IMR-90 (cell line): ENCODE measurements around the gene DDX41. TPM values are rescaled to one million over a fixed set of nuclear protein-coding genes. Genes with fewer than 3 reads are reported as not detected.

Experiments
- ATAC-seq: fragments of 200-7000 bp; cut with Tn5 transposase; 2 replicates; pipeline ENCODE4 v1.9.1; 2020; ENCODE audit warnings: low read depth, mild to moderate bottlenecking, moderate library complexity
- BruUV-seq: library from RNA; stranded (reverse); fragments of 400-500 nt; replicated peaks from 2 replicates; lab custom pipeline; 2021; lab: Mats Ljungman, UMichigan
- CTCF ChIA-PET: fragments of 300-600 bp; formaldehyde crosslinking; extraction: SDS; loops from one replicate; lab custom pipeline; 2021; ENCODE audit warnings: antibody characterized with exemption; lab: Yijun Ruan, JAX
- POLR2A ChIA-PET: fragments of 300-600 bp; sonication (Branson Sonifier 250); formaldehyde crosslinking; loops from one replicate; lab custom pipeline; 2022; ENCODE audit warnings: antibody characterized with exemption; ENCODE audit not compliant: unreplicated experiment; lab: Charles Lee
- DNase-seq: peaks from one replicate; pipeline ENCODE4 v3.0.0; 2013
- H2AFZ ChIP-seq: replicated peaks from 2 replicates; pipeline ENCODE3; 2013; ENCODE audit warnings: low read length, mild to moderate bottlenecking; ENCODE audit not compliant: poor library complexity
- H2AK5ac ChIP-seq: 2 replicates; pipeline ENCODE4 v1.6.1; 2013; ENCODE audit warnings: low read depth, low read length, inconsistent platforms
- H2AK9ac ChIP-seq: replicated peaks from 2 replicates; pipeline ENCODE3; 2013; ENCODE audit warnings: mild to moderate bottlenecking, low read depth, low read length, moderate library complexity; ENCODE audit not compliant: poor library complexity
- H2BK120ac ChIP-seq: 2 replicates; pipeline ENCODE4 v1.6.1; 2013; ENCODE audit warnings: low read depth, low read length, inconsistent platforms
- H2BK15ac ChIP-seq: 3 replicates; pipeline ENCODE4 v1.6.1; 2013; ENCODE audit warnings: low read depth, low read length, inconsistent platforms
- H2BK20ac ChIP-seq: 2 replicates; pipeline ENCODE4 v1.6.1; 2013; ENCODE audit warnings: low read depth, mild to moderate bottlenecking, inconsistent platforms, low read length, moderate library complexity
- H2BK5ac ChIP-seq: 2 replicates; pipeline ENCODE4 v1.6.1; 2013; ENCODE audit warnings: mild to moderate bottlenecking, low read depth, low read length, inconsistent platforms; ENCODE audit not compliant: poor library complexity, severe bottlenecking
- H3K14ac ChIP-seq: replicated peaks from 2 replicates; pipeline ENCODE4 v1.6.1; 2013; ENCODE audit warnings: low read depth, low read length, inconsistent platforms
- H3K18ac ChIP-seq: 2 replicates; pipeline ENCODE4 v1.6.1; 2013; ENCODE audit warnings: low read depth, low read length, control low read depth
- H3K23ac ChIP-seq: 2 replicates; pipeline ENCODE4 v1.6.1; 2013; ENCODE audit warnings: low read depth, low read length, inconsistent platforms
- H3K27ac ChIP-seq: 2 replicates; pipeline ENCODE4 v1.5.1; 2013; ENCODE audit warnings: mild to moderate bottlenecking, control low read depth, low read length; ENCODE audit not compliant: insufficient read depth
- H3K27me3 ChIP-seq: 2 replicates; pipeline ENCODE4 v1.6.1; 2013; ENCODE audit warnings: low read length; ENCODE audit not compliant: control insufficient read depth, insufficient read depth
- H3K36me3 ChIP-seq: 2 replicates; pipeline ENCODE4 v1.6.1; 2013; ENCODE audit warnings: low read length, mixed read lengths; ENCODE audit not compliant: control insufficient read depth, insufficient read depth
- H3K4ac ChIP-seq: 2 replicates; pipeline ENCODE4 v1.6.1; 2013; ENCODE audit warnings: low read depth, low read length, inconsistent platforms
- H3K4me1 ChIP-seq: 2 replicates; pipeline ENCODE4 v1.6.1; 2013; ENCODE audit warnings: low read length, mixed read lengths; ENCODE audit not compliant: control insufficient read depth, insufficient read depth
- H3K4me2 ChIP-seq: 2 replicates; pipeline ENCODE4 v1.6.1; 2013; ENCODE audit warnings: low read depth, mild to moderate bottlenecking, control low read depth, low read length, moderate library complexity
- H3K4me3 ChIP-seq: 2 replicates; pipeline ENCODE4 v1.5.1; 2013; ENCODE audit warnings: low read depth, mild to moderate bottlenecking, control low read depth, low read length, moderate library complexity; ENCODE audit not compliant: insufficient read depth
- H3K56ac ChIP-seq: 2 replicates; pipeline ENCODE4 v1.6.1; 2013; ENCODE audit warnings: low read length, inconsistent platforms; ENCODE audit not compliant: insufficient read depth; ENCODE audit errors: extremely low read depth
- H3K79me1 ChIP-seq, 2 experiments: 2 replicates each; pipeline ENCODE4 v1.6.1; 2013; ENCODE audit warnings: low read length in 2 of 2, inconsistent platforms in 1 of 2, low read depth in 1 of 2
- H3K9ac ChIP-seq: 2 replicates; pipeline ENCODE4 v1.6.1; 2013; ENCODE audit warnings: low read depth, low read length, control low read depth
- H3K9me1 ChIP-seq: 2 replicates; pipeline ENCODE4 v1.6.1; 2013; ENCODE audit warnings: low read length, inconsistent platforms; ENCODE audit not compliant: insufficient read depth
- H3K9me3 ChIP-seq: 2 replicates; pipeline ENCODE4 v1.6.1; 2013; ENCODE audit warnings: low read length; ENCODE audit not compliant: control insufficient read depth, insufficient read depth
- H4K20me1 ChIP-seq: 2 replicates; pipeline ENCODE4 v1.6.1; 2013; ENCODE audit warnings: low read length, inconsistent platforms; ENCODE audit not compliant: insufficient read depth
- H4K5ac ChIP-seq: 2 replicates; pipeline ENCODE4 v1.6.1; 2013; ENCODE audit warnings: mild to moderate bottlenecking, low read depth, low read length, control low read depth
- H4K8ac ChIP-seq, 2 experiments: 2 replicates each; pipeline ENCODE4 v1.6.1; 2013; ENCODE audit warnings: low read depth in 2 of 2, low read length in 2 of 2, control low read depth in 1 of 2, inconsistent platforms in 1 of 2
- H4K91ac ChIP-seq: 2 replicates; pipeline ENCODE4 v1.6.1; 2013; ENCODE audit warnings: low read depth, low read length, inconsistent platforms; ENCODE audit not compliant: insufficient read depth
- BHLHE40 ChIP-seq: fragments of 150-350 bp; IDR thresholded peaks from 2 replicates; pipeline ENCODE4 v1.6.1; 2016; ENCODE audit warnings: mild to moderate bottlenecking, low read depth, low read length
- CEBPB ChIP-seq: IDR thresholded peaks from 2 replicates; pipeline ENCODE4 v1.6.1; 2012; ENCODE audit warnings: low read depth, low read length, improper control_type of control experiment
- CHD1 ChIP-seq: IDR thresholded peaks from 2 replicates; pipeline ENCODE4 v1.6.1; 2012; ENCODE audit warnings: low read depth, low read length, improper control_type of control experiment
- FOS ChIP-seq: fragments of 150-350 bp; IDR thresholded peaks from 2 replicates; pipeline ENCODE4 v1.6.1; 2016; ENCODE audit warnings: low read depth, low read length
- MAFK ChIP-seq: IDR thresholded peaks from 2 replicates; pipeline ENCODE4 v1.6.1; 2012; ENCODE audit warnings: low read depth, low read length, improper control_type of control experiment
- MAZ ChIP-seq: IDR thresholded peaks from 2 replicates; pipeline ENCODE4 v1.6.1; 2012; ENCODE audit warnings: low read depth, mild to moderate bottlenecking, low read length, improper control_type of control experiment, moderate library complexity, borderline replicate concordance
- MXI1 ChIP-seq: IDR thresholded peaks from 2 replicates; pipeline ENCODE4 v1.6.1; 2012; ENCODE audit warnings: low read depth, mild to moderate bottlenecking, low read length, moderate library complexity, borderline replicate concordance
- NFE2L2 ChIP-seq: fragments of 150-350 bp; IDR thresholded peaks from 2 replicates; pipeline ENCODE4 v1.6.1; 2016; ENCODE audit warnings: low read depth, mild to moderate bottlenecking, low read length
- POLR2A ChIP-seq: IDR thresholded peaks from 2 replicates; pipeline ENCODE4 v1.6.1; 2012; ENCODE audit warnings: mild to moderate bottlenecking, low read depth, low read length
- RAD21 ChIP-seq: IDR thresholded peaks from 2 replicates; pipeline ENCODE4 v1.6.1; 2012; ENCODE audit warnings: low read length, improper control_type of control experiment
- RCOR1 ChIP-seq: IDR thresholded peaks from 2 replicates; pipeline ENCODE4 v1.6.1; 2012; ENCODE audit warnings: mild to moderate bottlenecking, low read length, improper control_type of control experiment; ENCODE audit not compliant: insufficient replicate concordance
- RFX5 ChIP-seq: IDR thresholded peaks from 2 replicates; pipeline ENCODE4 v1.8.0; 2012; ENCODE audit warnings: low read depth, mild to moderate bottlenecking, low read length, moderate library complexity
- SMC3 ChIP-seq: fragments of 150-350 bp; IDR thresholded peaks from 2 replicates; pipeline ENCODE4 v1.6.1; 2016; ENCODE audit warnings: low read depth, mild to moderate bottlenecking, antibody characterized with exemption, low read length, moderate library complexity
- USF2 ChIP-seq: fragments of 150-350 bp; IDR thresholded peaks from 2 replicates; pipeline ENCODE4 v1.6.1; 2017; ENCODE audit warnings: mild to moderate bottlenecking, antibody characterized with exemption, low read length, low read depth
- WGBS, 2 experiments: methylation state at CpG; one replicate each; pipeline versions ENCODE4 v1.1.5 to v1.1.7; 2013; ENCODE audit warnings: missing lambda C conversion rate in 2 of 2; ENCODE audit not compliant: insufficient read length in 1 of 2; ENCODE audit errors: extremely low coverage in 2 of 2; 5-methylcytosine and 5-hydroxymethylcytosine counted together
- dilution Hi-C: fragments of 300-500 bp; cut with HindIII; formaldehyde crosslinking; loops from one replicate; pipeline ENCODE4 v1.14.3; 2018; ENCODE audit warnings: low sequenced_read_pairs; ENCODE audit not compliant: unreplicated experiment
- in situ Hi-C: fragments of 300-500 bp; cut with MboI; formaldehyde crosslinking; loops from 3 replicates; pipeline ENCODE4 v1.14.3; 2019; ENCODE audit warnings: low sequenced_read_pairs, inconsistent platforms, mixed read lengths
- intact Hi-C: fragments of 100-400 bp; cut with micrococcal nuclease; formaldehyde crosslinking; loops from 2 replicates; pipeline ENCODE4 v1.10.0; 2022
- polyA plus RNA-seq, 3 experiments: library from polyadenylated mRNA; depleted of rRNA; stranded (reverse); fragments of >200 nt; gene quantifications; 2 replicates each; pipeline ENCODE4 v1.2.3, GENCODE V29; 2012; ENCODE audit warnings: low replicate concordance in 1 of 3
- total RNA-seq: library from RNA; depleted of rRNA; stranded (reverse); fragments of >200 nt; gene quantifications from 2 replicates; pipeline ENCODE4 v1.2.3, GENCODE V29; 2012
- TF ChIP-seq, protein P1 (sequence below): fragments of 150-350 bp; IDR thresholded peaks from 2 replicates; pipeline ENCODE4 v1.6.1; 2016; ENCODE audit warnings: low read depth, mild to moderate bottlenecking, low read length, moderate library complexity, borderline replicate concordance
- TF ChIP-seq, protein P2 (sequence below): conservative IDR thresholded peaks from 2 replicates; pipeline ENCODE4 v1.5.1; 2012; ENCODE audit warnings: mild to moderate bottlenecking, low read depth, low read length, improper control_type of control experiment

DDX41 gene
- total and polyA plus RNA-seq, 2 of the 4 experiments (the other 2 are of a cell fraction): 130 to 170 TPM

- no TSS peak for BruUV-seq
Observed at GRCh38 chr5:177508837-177509236, 7.9 kb downstream of the DDX41 start.

More at GRCh38 chr5:177508837-177509236, 7.9 kb downstream of the DDX41 start:
- Histone ChIP-seq H3K4ac (no peak overlapping the region), H3K4me2 (no peak overlapping the region), H3K4me1 (no peaks in the 10 kb centered on the region), H3K14ac (no peak overlapping the region), H3K27me3 (no peaks in the 10 kb centered on the region), H3K36me3 (peaks cover 40% of the 10 kb centered on the region), H3K56ac (no peak overlapping the region; the same call in 1 of the 2 replicates), H2AK5ac (no peak overlapping the region), H3K18ac (no peak overlapping the region), H2BK5ac (no peak overlapping the region), H2BK120ac (no peak overlapping the region), H4K8ac (no peak overlapping the region), H2BK20ac (no peak overlapping the region), H3K9me1 (no peaks in the 10 kb centered on the region), H3K9ac (no peak overlapping the region), H4K91ac (no peak overlapping the region), H2AK9ac (no peak overlapping the region), H4K20me1 (no peaks in the 10 kb centered on the region; the same call in 1 of the 2 replicates), H3K79me1 (peaks cover under 1 to 8% of the 10 kb centered on the region in 2 experiments; a peak in 2 of 4 replicates), H3K23ac (no peak overlapping the region), H2AFZ (no peak overlapping the region), H4K5ac (no peak overlapping the region), H3K9me3 (no peaks in the 10 kb centered on the region), H2BK15ac (no peak overlapping the region), H3K27ac (no peak overlapping the region), H3K4me3 (no peak overlapping the region)
- ChIA-PET CTCF (no interaction called here), POLR2A (interaction anchor here (0.5 kb wide), 1 partner anchor 37 kb away, joined by 3 read pairs; no protein-coding TSS in a partner anchor)
- ATAC-seq (no peak), DNase-seq (no peak)
- WGBS, 2 experiments: no CpG with 5 or more reads among the region's 8 CpGs
- dilution Hi-C loops: no loop called here
- in situ Hi-C loops: no loop called here
- intact Hi-C loops: no loop called here
- TF ChIP-seq NFE2L2 (no peak), FOS (no peak), RFX5 (no peak), MAZ (no peak), USF2 (no peak), SMC3 (no peak), RCOR1 (no peak), MAFK (no peak), POLR2A (no peak), RAD21 (no peak), MXI1 (no peak), BHLHE40 (no peak), CEBPB (no peak), CHD1 (no peak)
- TF ChIP-seq, protein P1, sequence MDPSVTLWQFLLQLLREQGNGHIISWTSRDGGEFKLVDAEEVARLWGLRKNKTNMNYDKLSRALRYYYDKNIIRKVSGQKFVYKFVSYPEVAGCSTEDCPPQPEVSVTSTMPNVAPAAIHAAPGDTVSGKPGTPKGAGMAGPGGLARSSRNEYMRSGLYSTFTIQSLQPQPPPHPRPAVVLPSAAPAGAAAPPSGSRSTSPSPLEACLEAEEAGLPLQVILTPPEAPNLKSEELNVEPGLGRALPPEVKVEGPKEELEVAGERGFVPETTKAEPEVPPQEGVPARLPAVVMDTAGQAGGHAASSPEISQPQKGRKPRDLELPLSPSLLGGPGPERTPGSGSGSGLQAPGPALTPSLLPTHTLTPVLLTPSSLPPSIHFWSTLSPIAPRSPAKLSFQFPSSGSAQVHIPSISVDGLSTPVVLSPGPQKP: no peak
- TF ChIP-seq, protein P2, sequence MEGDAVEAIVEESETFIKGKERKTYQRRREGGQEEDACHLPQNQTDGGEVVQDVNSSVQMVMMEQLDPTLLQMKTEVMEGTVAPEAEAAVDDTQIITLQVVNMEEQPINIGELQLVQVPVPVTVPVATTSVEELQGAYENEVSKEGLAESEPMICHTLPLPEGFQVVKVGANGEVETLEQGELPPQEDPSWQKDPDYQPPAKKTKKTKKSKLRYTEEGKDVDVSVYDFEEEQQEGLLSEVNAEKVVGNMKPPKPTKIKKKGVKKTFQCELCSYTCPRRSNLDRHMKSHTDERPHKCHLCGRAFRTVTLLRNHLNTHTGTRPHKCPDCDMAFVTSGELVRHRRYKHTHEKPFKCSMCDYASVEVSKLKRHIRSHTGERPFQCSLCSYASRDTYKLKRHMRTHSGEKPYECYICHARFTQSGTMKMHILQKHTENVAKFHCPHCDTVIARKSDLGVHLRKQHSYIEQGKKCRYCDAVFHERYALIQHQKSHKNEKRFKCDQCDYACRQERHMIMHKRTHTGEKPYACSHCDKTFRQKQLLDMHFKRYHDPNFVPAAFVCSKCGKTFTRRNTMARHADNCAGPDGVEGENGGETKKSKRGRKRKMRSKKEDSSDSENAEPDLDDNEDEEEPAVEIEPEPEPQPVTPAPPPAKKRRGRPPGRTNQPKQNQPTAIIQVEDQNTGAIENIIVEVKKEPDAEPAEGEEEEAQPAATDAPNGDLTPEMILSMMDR: no peak
